GM19043 (cell line): ENCODE measurements around the gene CFAP97D2.
A peak's percentile ranks its signal among the peaks of the same experiment; 100 is the strongest.
"Not testable (repeated sequence)": the region's sequence is repeated elsewhere in the genome, so short reads cannot be mapped to it uniquely, and the experiment has no call there.

ENCODE experiments used
- ATAC-seq: cut with Tn5 transposase; IDR thresholded peaks from one replicate; pipeline ENCODE4 v1.9.1; 2021; ENCODE audit warnings: low read depth; ENCODE audit not compliant: unreplicated experiment

CFAP97D2 gene

DNA sequence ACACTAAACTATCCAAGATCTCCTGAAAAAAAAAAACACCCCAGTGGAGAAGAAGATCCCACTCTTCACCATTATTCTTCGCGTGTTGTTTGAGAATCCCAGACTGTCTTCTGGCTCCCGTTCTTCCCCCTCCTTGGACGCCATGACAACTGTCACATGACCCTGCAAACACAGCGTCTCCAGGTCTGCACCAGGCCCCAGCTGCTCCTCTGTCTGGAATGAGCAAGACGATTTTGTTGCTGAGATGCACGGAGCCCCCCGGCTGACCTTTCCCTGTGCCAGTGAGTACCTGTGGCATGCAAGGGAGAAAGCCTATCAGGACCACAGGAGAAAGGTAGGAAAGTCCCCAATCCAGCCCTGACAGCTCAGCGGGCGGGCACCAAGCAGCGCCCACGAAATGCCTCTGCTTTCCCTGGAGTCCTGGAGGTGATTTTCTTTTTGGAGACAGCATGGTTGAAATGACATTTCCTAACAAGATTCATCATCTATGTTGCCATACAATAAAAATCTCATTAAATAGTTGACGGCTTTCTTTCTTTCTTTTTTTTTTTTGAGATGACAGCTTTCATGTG lies at the start of gene CFAP97D2:
Gene CFAP97D2 (plus strand): TSS at position 171 of the 572 bp plus-strand sequence. CDS start 74 bp downstream, at position 245.
- no peak for ATAC-seq

DNA sequence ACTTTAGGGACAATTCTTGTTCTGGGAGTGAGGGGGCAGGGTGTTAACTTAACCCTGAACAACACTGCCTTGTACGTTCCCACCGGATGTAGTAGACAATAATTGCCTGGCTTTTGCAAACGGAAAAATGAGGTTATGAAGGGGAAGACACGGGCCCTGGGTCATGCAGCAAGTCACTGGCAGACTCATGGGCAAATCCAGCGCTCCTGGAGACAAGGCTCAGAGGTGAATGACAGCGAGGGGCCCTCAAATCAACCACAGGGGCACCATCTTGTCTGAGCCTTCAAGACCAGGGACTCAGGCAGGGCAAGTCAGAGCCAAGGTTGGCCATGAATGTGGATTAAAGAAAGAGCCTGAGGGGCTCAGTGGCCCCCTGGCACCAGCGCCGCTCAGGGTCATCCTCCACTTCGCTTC lies 49.4 kb upstream of the CFAP97D2 start:
- ATAC-seq: no peak

GRCh38 chr13:114130131-114130836 lies 48.8 kb upstream of the CFAP97D2 start:
- no peak for ATAC-seq

DNA sequence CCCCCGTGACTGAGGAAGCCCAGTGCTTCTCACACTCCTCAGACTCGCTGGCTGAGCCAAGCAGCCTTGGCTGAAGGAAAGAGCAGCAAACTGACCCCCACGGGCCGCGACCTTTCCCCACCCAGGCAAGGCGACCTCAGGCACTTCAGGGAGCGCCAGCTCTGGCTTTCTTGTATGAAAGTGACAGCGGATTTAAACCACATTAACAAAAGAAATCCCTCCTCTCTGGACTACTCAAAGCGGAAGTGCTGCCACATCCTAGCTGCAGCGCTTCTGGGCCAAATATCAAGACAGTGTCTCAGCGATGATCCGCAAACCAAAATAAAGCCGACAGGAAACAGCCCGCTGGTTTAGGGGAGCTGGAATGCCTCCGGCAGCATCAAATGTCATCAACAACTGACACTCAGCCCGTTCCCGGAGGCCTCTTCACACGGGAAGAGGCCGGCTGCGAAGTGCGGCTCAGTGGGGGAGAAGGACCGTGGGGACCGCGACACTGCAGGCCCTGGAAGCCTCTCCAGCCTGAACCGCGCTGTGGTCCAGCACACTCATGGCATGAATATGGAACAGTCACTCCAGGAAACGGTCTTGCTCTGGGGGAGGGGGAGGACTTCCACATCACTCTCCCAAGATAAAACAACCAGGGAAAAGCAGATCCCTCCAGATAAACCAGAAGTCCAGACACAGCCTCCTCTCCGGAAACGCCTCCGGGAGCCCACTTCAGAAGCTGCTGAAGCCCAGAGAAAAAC lies 48.0 kb upstream of the CFAP97D2 start:
- ATAC-seq: peak; percentile 25

GRCh38 chr13:114131583-114132418 lies 47.3 kb upstream of the CFAP97D2 start:
- ATAC-seq: peak; percentile 5

DNA sequence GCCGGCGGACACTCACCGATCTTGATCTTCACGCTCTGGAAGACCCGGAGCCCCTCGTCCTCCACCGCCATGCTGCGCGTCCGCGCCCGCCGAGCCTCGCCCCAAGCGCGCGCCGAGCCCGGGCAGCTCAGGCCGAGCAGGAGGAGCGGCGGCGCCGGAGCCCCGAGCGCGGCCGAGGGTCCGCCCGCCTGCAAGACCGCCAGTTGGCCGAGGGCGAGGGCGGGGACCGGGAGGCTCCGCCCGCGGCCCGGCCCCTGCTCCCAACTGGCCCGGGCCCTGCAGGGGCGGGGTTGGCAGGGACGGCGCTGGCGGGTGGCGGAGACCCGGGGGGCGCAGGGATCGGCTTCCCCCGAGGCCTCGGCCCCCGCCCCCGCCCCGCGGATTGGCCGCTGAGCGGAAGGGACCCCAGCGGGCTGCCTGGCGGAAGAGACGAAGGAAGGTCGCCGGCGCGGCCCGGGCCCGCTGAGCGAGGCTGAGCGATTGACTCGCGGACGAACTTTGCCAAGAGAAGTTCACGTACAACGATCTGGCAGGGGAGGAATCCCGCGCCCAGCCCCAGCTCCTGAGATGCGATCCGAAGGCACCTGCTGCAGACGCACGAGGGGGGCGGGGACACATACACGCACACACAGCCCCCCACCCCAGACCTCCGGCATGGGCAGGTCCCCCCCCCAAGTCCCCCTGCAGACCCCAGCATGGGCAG lies 46.5 kb upstream of the CFAP97D2 start, which contains the start of gene RASA3:
Gene RASA3 (minus strand): TSS at position 205 of the 703 bp plus-strand sequence. CDS start 134 bp downstream, at position 71.
- ATAC-seq: peak; percentile 50

DNA sequence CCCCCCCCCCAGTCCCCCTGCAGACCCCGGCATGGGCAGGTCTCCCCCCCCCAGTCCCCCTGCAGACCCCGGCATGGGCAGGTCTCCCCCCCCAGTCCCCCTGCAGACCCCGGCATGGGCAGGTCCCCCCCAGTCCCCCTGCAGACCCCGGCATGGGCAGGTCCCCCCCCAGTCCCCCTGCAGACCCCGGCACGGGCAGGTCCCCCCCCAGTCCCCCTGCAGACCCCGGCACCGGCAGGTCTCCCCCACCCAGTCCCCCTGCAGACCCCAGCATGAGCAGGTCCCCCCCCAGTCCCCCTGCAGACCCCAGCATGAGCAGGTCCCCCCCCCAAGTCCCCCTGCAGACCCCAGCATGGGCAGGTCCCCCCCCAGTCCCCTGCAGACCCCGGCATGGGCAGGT lies 45.9 kb upstream of the CFAP97D2 start:
- not testable (repeated sequence) for ATAC-seq

DNA sequence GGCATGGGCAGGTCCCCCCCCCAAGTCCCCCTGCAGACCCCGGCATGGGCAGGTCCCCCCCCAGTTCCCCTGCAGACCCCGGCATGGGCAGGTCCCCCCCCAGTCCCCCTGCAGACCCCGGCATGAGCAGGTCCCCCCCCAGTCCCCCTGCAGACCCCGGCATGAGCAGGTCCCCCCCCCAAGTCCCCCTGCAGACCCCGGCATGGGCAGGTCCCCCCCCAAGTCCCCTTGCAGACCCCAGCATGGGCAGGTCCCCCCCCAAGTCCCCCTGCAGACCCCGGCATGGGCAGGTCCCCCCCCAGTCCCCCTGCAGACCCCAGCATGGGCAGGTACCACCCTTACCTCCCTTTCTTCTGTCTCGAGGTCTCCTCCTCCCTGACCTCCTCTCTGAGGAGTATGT lies 45.5 kb upstream of the CFAP97D2 start:
- not testable (repeated sequence) for ATAC-seq

DNA sequence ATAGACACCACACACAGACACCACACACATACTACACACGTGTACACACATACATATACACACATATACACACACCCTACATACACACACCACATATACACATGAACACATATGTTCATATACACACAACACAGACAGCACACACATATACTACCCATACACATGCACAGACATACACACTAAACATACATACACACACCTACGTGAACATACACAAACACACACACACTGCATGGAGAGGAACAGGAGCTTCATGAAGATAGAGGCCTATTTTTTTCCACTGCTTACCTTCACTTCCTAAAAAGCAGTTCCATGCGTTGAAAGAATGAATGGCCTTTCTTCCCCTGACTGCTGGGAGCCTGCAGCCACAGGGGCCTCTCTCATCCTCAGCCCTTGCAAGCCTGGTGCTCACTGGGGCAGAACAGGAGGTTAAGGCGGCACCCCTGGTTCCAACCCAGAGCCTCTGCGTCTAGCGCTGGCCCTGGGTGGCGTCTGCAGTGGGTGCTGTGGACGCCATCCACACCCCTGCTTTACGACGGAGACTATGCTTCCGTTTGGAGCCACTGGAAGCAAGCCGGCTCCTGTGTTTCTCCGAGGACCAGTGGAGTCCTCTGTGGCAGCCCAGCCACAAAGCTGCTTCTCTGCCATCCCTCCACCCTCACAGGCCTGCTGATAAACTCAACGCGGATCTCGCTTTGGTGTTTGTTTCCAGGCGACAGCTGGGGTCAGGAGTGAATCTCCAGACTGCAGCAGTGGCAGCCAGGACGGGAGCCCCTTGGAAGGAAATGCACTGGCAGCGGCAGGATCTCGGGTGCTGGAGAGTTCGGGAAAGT lies 44.7 kb upstream of the CFAP97D2 start:
- no peak for ATAC-seq

- ATAC-seq: no peak
Measured at GRCh38 chr13:114134944-114135610, 44.0 kb upstream of the CFAP97D2 start.

DNA sequence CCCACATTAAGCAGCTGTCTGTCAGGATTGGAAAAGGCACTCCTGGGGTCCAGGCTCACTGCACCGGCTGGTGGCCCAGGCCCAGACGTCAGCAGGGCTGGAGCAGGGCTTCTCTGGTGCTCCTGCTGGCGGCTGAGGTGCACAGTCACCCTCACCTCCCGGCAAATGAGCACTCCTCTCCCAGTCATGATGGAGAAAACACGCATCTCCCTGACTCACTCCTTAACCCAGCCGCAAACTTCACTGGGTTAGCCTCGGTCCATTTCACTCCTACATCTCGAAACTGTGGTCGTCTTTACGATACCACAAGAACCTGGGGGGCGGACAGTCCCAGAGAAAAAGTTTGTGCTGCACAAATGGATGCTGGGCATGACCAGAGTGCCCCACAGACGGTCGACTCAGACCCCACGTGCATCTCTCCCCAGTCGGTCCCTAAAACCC lies 43.3 kb upstream of the CFAP97D2 start:
- ATAC-seq: no peak

- ATAC-seq: no peak
Measured at GRCh38 chr13:114136576-114136975, 42.5 kb upstream of the CFAP97D2 start.

DNA sequence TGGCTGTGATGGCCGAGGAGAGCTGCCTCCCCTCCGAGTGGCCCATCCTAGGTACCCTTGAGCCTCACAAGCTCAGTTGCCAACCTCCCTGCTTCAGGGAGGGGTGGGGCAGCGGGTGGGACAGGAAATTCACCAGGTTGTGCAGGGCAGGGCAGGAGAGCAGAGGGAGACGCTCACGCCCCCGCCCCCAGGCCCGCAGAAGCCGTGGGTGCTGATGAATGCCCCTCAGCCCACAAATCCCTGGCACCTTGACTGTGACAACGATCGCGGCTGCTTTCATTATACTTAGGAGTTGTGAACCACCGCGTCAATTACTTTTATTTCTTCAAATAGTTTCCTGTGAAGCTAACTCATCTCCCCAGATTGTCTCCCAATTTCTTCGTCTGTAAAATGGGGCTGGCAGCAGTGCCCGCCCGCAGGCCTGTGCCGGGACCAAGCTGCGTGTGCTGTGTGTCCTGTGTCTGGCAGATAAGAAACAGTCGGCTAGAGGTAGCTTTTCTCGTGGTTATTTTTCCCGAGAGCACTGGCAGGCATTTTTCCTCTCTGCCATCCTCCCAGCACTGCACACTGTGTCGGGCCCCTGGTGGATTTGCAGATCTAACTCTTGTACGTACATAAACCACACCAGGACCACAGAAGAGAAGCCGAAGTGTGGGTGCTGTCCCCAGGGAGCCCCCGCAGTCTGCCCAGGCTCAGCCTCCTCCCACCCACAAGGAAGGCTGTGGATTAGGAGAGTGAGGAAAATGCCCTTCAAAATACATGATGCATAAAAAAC lies 38.7 kb upstream of the CFAP97D2 start:
- ATAC-seq: no peak

GRCh38 chr13:114140906-114141250 lies 38.2 kb upstream of the CFAP97D2 start:
- ATAC-seq: no peak

DNA sequence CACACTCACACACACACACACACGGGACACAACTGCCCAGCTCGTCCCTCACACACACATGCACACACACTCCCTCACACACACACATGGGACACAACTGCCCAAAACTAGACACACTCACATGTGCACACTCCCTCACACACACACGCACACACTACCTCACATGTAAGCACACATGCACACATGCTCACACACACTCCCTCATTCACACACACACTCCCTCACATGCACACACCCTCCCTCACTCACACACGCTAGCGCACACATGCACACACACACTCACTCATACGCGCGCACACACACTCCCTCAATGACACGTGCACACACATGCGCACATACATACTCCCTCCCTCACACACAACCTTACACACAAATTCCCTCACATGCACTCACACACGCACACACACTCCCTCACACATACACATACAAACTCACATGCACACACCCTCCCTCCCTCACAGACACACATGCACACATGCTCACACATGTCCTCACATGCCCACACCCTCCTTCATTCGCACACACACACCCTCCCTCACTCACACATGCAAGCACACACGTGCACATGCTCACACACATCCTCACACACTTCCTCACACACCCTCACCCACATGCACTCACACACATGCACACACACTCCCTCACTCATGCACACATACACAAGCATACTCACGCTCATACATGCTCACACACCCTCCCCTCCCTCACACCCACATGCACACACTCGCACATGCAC lies 37.6 kb upstream of the CFAP97D2 start:
- ATAC-seq: no peak

DNA sequence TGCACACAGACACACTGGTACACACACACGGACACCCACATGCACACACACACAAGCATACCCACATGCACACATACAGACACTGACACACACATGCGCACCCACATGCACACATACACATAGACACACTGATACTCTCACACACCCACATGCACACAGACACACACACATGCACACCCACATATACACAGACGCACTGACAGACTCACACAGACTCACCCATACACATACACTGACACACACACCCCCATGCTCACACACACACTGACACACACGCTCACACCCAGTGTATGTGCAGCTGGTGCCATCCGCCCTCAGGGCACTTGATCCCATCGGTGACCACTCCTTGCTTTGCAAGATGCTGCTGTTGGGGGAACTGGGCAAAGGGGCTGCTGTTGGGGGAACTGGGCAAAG lies 36.9 kb upstream of the CFAP97D2 start:
- ATAC-seq: no peak
